ENCODE measurements around the gene CD69.

CD69 gene

DNA sequence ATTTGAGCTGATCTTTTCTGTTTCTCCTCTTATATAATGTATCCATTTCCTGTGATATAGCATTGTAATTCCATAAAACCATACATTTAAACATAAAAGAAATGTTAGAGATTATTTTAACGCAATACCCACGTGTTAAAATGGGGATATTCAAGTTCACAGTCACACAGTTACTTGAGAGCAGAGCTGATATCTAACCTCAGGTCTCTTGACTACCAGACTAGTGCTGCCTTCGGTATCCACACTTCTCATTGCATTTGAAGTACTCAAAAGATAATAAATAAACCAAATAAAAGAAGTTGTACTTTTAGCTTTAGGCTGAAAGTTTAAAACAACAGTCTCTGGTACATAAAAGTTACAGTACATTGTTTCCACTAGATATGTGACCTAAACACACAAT is 30.7 kb downstream of the CD69 start:
- Histone ChIP-seq H3K4me3 (ENCODE audit: low read length) (no peak overlapping the region), H3K9ac (ENCODE audit: low read length) (no peak overlapping the region), H4K20me1 (ENCODE audit: insufficient read depth, low read length) (no peaks in the 10 kb centered on the region), H3F3A (ENCODE audit: insufficient read depth, low read length) (peaks cover 9% of the 10 kb centered on the region), H3K9me2 (replicated peaks; ENCODE audit: insufficient read depth, low read length) (no peaks in the 10 kb centered on the region), H2AFZ (ENCODE audit: low read length) (no peak overlapping the region), H3K79me2 (ENCODE audit: low read length) (no peaks in the 10 kb centered on the region), H3K4me1 (ENCODE audit: low read length) (peaks cover 18% of the 10 kb centered on the region), H3K4me2 (ENCODE audit: low read depth, low read length) (no peak overlapping the region), H3K27me3 (replicated peaks; ENCODE audit: insufficient read depth, low read length) (no peaks in the 10 kb centered on the region), H3K27ac (ENCODE audit: low read length) (no peak overlapping the region), H3K9me3 (replicated peaks; ENCODE audit: insufficient read depth, low read length) (no peaks in the 10 kb centered on the region), H3K36me3 (replicated peaks; ENCODE audit: insufficient read depth, low read length) (no peaks in the 10 kb centered on the region)
- TF ChIP-seq EZH2 (optimal IDR thresholded peaks at IDR 0.05; ENCODE audit: low read depth, low read length), result no peak
- TF ChIP-seq, protein P1, sequence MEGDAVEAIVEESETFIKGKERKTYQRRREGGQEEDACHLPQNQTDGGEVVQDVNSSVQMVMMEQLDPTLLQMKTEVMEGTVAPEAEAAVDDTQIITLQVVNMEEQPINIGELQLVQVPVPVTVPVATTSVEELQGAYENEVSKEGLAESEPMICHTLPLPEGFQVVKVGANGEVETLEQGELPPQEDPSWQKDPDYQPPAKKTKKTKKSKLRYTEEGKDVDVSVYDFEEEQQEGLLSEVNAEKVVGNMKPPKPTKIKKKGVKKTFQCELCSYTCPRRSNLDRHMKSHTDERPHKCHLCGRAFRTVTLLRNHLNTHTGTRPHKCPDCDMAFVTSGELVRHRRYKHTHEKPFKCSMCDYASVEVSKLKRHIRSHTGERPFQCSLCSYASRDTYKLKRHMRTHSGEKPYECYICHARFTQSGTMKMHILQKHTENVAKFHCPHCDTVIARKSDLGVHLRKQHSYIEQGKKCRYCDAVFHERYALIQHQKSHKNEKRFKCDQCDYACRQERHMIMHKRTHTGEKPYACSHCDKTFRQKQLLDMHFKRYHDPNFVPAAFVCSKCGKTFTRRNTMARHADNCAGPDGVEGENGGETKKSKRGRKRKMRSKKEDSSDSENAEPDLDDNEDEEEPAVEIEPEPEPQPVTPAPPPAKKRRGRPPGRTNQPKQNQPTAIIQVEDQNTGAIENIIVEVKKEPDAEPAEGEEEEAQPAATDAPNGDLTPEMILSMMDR (IDR thresholded peaks at IDR 0.05; ENCODE audit: low read length), result no peak
- no peak for TF ChIP-seq EZH2phosphoT487 (IDR thresholded peaks at IDR 0.05; ENCODE audit: low read length)
- no peak for DNase-seq

DNA sequence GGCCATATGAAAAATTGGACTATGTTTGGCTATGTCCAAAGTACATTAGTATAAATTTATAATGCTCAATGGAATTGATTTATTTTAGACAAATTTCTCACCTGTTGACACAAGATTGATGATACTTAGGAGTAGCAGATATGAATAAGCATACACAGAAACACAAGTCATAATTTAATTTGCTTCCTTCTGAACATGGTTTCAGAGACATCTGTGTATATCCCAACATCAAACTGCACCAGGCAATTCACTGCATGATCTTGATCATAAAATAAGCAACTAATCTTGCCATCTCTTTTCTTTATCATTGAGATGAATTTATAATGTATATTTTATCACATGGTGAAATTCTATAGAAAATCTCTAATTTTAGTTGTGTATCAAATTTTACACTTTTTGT is 31.6 kb downstream of the CD69 start:
- H3K9ac ChIP-seq (ENCODE audit: low read length), result no peak overlapping the region
- H3K4me2 ChIP-seq (ENCODE audit: low read depth, low read length), result no peak overlapping the region
- H3K79me2 ChIP-seq (ENCODE audit: low read length), result no peaks in the 10 kb centered on the region
- no peaks in the 10 kb centered on the region for H3K9me2 ChIP-seq (replicated peaks; ENCODE audit: insufficient read depth, low read length)
- no peak for DNase-seq
- H3K4me3 ChIP-seq (ENCODE audit: low read length), result no peak overlapping the region
- no peaks in the 10 kb centered on the region for H4K20me1 ChIP-seq (ENCODE audit: insufficient read depth, low read length)
- H3K9me3 ChIP-seq (replicated peaks; ENCODE audit: insufficient read depth, low read length), result no peaks in the 10 kb centered on the region
- no peaks in the 10 kb centered on the region for H3K27me3 ChIP-seq (replicated peaks; ENCODE audit: insufficient read depth, low read length)
- no peaks in the 10 kb centered on the region for H3K36me3 ChIP-seq (replicated peaks; ENCODE audit: insufficient read depth, low read length)
- TF ChIP-seq EZH2phosphoT487 (IDR thresholded peaks at IDR 0.05; ENCODE audit: low read length) (no peak), EZH2 (optimal IDR thresholded peaks at IDR 0.05; ENCODE audit: low read depth, low read length) (no peak)
- TF ChIP-seq, protein P1 (IDR thresholded peaks at IDR 0.05; ENCODE audit: low read length), result no peak
- H2AFZ ChIP-seq (ENCODE audit: low read length), result no peak overlapping the region
- peaks cover 9% of the 10 kb centered on the region for H3F3A ChIP-seq (ENCODE audit: insufficient read depth, low read length)
- peaks cover 18% of the 10 kb centered on the region for H3K4me1 ChIP-seq (ENCODE audit: low read length)
- H3K27ac ChIP-seq (ENCODE audit: low read length), result no peak overlapping the region

DNA sequence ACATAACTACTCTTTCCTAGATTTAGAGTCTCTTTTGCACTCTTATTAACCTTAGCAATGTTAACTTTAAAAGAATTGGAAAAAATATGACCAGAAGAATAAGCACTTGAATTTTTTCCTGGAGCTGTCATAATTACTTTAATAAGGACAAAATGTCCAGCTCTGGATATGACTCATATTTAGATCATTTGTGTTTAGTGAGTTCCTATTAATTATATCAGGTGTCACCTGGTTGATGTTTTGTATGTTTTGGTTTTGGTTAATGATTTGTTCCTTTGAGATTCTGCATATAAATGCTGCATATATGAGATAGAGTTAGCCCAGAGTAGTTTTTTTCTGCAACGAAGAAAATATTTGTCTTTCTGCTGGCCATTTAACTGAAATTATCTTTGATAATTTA is 32.9 kb downstream of the CD69 start:
- Histone ChIP-seq H3K4me1 (ENCODE audit: low read length) (peaks cover 21% of the 10 kb centered on the region), H3K9me3 (replicated peaks; ENCODE audit: insufficient read depth, low read length) (no peaks in the 10 kb centered on the region), H3K36me3 (replicated peaks; ENCODE audit: insufficient read depth, low read length) (no peaks in the 10 kb centered on the region), H3K9ac (ENCODE audit: low read length) (no peak overlapping the region), H3K27ac (ENCODE audit: low read length) (no peak overlapping the region), H3K79me2 (ENCODE audit: low read length) (no peaks in the 10 kb centered on the region), H3K9me2 (replicated peaks; ENCODE audit: insufficient read depth, low read length) (no peaks in the 10 kb centered on the region), H3K4me2 (ENCODE audit: low read depth, low read length) (no peak overlapping the region), H3F3A (ENCODE audit: insufficient read depth, low read length) (peaks cover 9% of the 10 kb centered on the region), H4K20me1 (ENCODE audit: insufficient read depth, low read length) (no peaks in the 10 kb centered on the region), H3K4me3 (ENCODE audit: low read length) (no peak overlapping the region), H3K27me3 (replicated peaks; ENCODE audit: insufficient read depth, low read length) (no peaks in the 10 kb centered on the region), H2AFZ (ENCODE audit: low read length) (no peak overlapping the region)
- TF ChIP-seq EZH2 (optimal IDR thresholded peaks at IDR 0.05; ENCODE audit: low read depth, low read length) (no peak), EZH2phosphoT487 (IDR thresholded peaks at IDR 0.05; ENCODE audit: low read length) (no peak)
- TF ChIP-seq, protein P1 (IDR thresholded peaks at IDR 0.05; ENCODE audit: low read length), result no peak
- no peak for DNase-seq

Measured in MM.1S (cell line).